Right lung (tissue), 5 donors: ENCODE results near the gene PRAMEF17. TPM values are rescaled to one million over a fixed set of nuclear protein-coding genes. Genes with fewer than 3 reads are reported as not detected.

Source experiments
- polyA plus RNA-seq, 5 donors: library from polyadenylated mRNA; unstranded; fragments of 120-200 nt; gene quantifications; one replicate each; pipeline versions ENCODE4 v1.2.1 to v1.2.3, GENCODE V29; 2013; ENCODE audit warnings: inconsistent platforms in 1 of 5, low replicate concordance in 1 of 5; ENCODE audit not compliant: insufficient read length in 5 of 5, insufficient read depth in 1 of 5

PRAMEF17 gene
- polyA plus RNA-seq, 5 donors: not detected

Other genes starting within 250 kb of the PRAMEF17 start
- gene PRAMEF26, start 233.6 kb upstream of the PRAMEF17 start, polyA plus RNA-seq: not detected
- gene HNRNPCL4, start 224.0 kb upstream of the PRAMEF17 start, polyA plus RNA-seq: under 1 TPM in 2 of 5 donors, not detected in 3; 0.28 to 0.38 TPM
- gene PRAMEF9, start 217.8 kb upstream of the PRAMEF17 start, polyA plus RNA-seq: not detected
- not detected for gene PRAMEF13, start 188.2 kb upstream of the PRAMEF17 start, polyA plus RNA-seq
- gene PRAMEF18, start 163.5 kb upstream of the PRAMEF17 start, polyA plus RNA-seq: not detected
- not detected for gene PRAMEF5, start 135.4 kb upstream of the PRAMEF17 start, polyA plus RNA-seq
- not detected for gene PRAMEF8, start 104.5 kb upstream of the PRAMEF17 start, polyA plus RNA-seq
- gene PRAMEF33, start 86.1 kb upstream of the PRAMEF17 start, polyA plus RNA-seq: not detected
- gene PRAMEF15, start 74.1 kb upstream of the PRAMEF17 start, polyA plus RNA-seq: not detected
- gene PRAMEF14, start 42.5 kb upstream of the PRAMEF17 start, polyA plus RNA-seq: not detected
- not detected for gene PRAMEF19, start 17.7 kb upstream of the PRAMEF17 start, polyA plus RNA-seq
- not detected for gene PRAMEF20, start 20.8 kb downstream of the PRAMEF17 start, polyA plus RNA-seq
- gene LRRC38, start 124.4 kb downstream of the PRAMEF17 start, polyA plus RNA-seq: 1 to 10 TPM in 1 of 5 donors, not detected in 4; 1.5 TPM
- 10 to 100 TPM; 43.5 to 53.2 (median 49.5) TPM for gene PDPN, start 194.2 kb downstream of the PRAMEF17 start, polyA plus RNA-seq